Measurements from ENCODE around the gene STARD8.

- TF ChIP-seq, protein P1, sequence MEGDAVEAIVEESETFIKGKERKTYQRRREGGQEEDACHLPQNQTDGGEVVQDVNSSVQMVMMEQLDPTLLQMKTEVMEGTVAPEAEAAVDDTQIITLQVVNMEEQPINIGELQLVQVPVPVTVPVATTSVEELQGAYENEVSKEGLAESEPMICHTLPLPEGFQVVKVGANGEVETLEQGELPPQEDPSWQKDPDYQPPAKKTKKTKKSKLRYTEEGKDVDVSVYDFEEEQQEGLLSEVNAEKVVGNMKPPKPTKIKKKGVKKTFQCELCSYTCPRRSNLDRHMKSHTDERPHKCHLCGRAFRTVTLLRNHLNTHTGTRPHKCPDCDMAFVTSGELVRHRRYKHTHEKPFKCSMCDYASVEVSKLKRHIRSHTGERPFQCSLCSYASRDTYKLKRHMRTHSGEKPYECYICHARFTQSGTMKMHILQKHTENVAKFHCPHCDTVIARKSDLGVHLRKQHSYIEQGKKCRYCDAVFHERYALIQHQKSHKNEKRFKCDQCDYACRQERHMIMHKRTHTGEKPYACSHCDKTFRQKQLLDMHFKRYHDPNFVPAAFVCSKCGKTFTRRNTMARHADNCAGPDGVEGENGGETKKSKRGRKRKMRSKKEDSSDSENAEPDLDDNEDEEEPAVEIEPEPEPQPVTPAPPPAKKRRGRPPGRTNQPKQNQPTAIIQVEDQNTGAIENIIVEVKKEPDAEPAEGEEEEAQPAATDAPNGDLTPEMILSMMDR (conservative IDR thresholded peaks at IDR 0.05; ENCODE audit: low read depth, low read length) = no peak
- TF ChIP-seq EZH2 (IDR thresholded peaks at IDR 0.05; ENCODE audit: low read length, unreplicated experiment) (no peak), EZH2phosphoT487 (IDR thresholded peaks at IDR 0.05; ENCODE audit: borderline replicate concordance, low read length) (no peak)
Observed at GRCh38 chrX:68754406-68754805, 106.9 kb downstream of the STARD8 start.

Data from PC-3 (cell line).